ENCODE results near the gene MCRIP2.
A peak's percentile ranks its signal among the peaks of the same experiment; 100 is the strongest.
"Not testable (repeated sequence)": the region's sequence is repeated elsewhere in the genome, so short reads cannot be mapped to it uniquely, and the experiment has no call there.

Gene MCRIP2, protein sequence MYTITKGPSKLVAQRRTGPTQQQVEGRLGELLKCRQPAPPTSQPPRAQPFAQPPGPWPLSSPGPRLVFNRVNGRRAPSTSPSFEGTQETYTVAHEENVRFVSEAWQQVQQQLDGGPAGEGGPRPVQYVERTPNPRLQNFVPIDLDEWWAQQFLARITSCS

DNA sequence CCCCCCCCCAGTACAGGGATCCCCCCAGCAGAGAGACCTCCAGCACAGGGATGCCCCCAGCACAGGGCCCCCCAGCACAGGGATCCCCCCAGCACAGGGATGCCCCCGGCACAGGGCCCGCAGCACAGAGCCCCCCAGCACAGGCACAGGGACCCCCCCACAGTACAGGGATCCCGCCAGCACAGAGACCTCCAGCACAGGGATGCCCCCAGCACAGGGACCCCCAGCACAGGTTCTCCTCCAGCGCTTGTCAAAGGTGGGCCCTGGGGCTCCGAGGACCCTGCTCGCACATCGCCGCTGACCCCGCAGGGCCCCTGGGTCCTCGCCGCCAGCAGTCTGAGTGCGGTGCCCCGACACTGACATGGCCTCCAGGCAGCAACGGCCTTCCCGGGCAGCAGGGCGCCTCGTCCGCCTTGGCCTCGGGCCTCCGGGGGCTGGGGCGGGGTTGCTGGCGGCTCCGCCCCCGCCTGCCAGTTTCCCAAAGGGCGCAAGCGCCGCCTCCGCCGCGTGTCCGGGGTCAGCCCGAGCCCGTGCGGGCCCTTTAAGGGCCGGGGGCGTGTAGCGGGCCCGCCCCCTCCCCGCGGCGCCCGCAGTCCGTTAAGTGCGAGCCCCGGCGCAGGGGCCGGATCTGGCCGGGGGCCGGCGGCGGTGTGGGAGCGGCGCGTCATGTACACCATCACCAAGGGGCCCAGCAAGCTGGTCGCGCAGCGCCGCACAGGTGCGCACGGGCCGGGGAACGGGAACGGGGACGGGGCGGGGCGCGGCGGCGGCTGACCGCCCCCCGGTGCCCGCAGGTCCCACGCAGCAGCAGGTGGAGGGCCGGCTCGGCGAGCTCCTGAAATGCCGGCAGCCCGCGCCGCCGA, at the start of gene MCRIP2:
MCRIP2 (plus strand) TSS at position 503 of the 863 bp plus-strand sequence; CDS start at position 667, 164 bp downstream.
- Histone ChIP-seq H3K4me3 (ENCODE audit: low read depth, low read length) (peak within 1 kb of the TSS; percentile 79), H3K36me3 (ENCODE audit: control insufficient read depth, insufficient read depth, low read length) (no peaks in the 10 kb centered on the region), H3K9ac (ENCODE audit: low read length) (peak within 1 kb of the TSS; percentile 62), H3K27ac (ENCODE audit: low read depth, low read length) (0 out of 2 replicates have a peak within 1 kb of the TSS, but pooled peaks have one; percentile 26), H3K27me3 (ENCODE audit: control insufficient read depth, insufficient read depth, low read length) (peaks cover 10% of the 10 kb centered on the region; the same call in 1 of the 2 replicates), H3K4me1 (ENCODE audit: control insufficient read depth, insufficient read depth, low read length) (peaks cover 32% of the 10 kb centered on the region), H3K9me3 (ENCODE audit: control insufficient read depth, insufficient read depth, low read depth, low read length) (no peaks in the 10 kb centered on the region)

DNA sequence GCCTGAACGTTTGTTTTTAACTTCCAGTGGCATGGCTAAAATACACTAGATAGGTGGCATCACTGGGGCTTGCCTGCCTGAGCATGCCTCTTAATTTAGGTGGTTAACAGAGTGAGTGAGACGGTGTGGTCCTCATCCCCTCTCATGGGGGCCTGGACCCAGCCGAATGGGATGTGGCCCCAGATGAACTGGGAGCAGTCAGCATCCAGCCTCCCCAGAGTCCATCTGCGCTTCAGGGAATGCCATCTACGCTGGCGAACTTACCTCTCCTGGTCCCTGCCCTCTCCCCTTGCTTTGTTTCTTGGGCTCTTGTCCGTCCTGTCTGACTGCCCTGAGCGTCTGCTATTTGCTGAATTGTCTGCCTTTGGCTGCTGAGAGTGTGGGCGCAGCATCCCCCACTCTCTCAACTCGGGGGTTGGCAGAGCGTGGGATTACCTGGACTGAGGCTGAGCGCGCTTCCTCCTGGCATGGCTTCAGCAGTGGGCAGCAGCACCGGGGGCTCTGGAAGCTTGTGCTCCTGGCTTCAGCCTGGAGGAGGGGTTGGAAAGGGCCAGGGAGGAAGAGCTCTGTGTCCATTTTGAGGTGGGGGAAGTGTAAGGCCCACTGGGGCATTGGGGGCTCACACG, 49.6 kb upstream of the MCRIP2 start:
- H3K9me3 ChIP-seq (ENCODE audit: control insufficient read depth, insufficient read depth, low read depth, low read length) = no peaks in the 10 kb centered on the region
- H3K27me3 ChIP-seq (ENCODE audit: control insufficient read depth, insufficient read depth, low read length) = peaks cover 15% of the 10 kb centered on the region
- H3K4me3 ChIP-seq (ENCODE audit: low read depth, low read length) = no peak overlapping the region
- H3K36me3 ChIP-seq (ENCODE audit: control insufficient read depth, insufficient read depth, low read length) = peaks cover 2% of the 10 kb centered on the region; the same call in 1 of the 2 replicates
- H3K4me1 ChIP-seq (ENCODE audit: control insufficient read depth, insufficient read depth, low read length) = peaks cover 11% of the 10 kb centered on the region
- no peak overlapping the region for H3K27ac ChIP-seq (ENCODE audit: low read depth, low read length)
- no peak overlapping the region for H3K9ac ChIP-seq (ENCODE audit: low read length)

DNA sequence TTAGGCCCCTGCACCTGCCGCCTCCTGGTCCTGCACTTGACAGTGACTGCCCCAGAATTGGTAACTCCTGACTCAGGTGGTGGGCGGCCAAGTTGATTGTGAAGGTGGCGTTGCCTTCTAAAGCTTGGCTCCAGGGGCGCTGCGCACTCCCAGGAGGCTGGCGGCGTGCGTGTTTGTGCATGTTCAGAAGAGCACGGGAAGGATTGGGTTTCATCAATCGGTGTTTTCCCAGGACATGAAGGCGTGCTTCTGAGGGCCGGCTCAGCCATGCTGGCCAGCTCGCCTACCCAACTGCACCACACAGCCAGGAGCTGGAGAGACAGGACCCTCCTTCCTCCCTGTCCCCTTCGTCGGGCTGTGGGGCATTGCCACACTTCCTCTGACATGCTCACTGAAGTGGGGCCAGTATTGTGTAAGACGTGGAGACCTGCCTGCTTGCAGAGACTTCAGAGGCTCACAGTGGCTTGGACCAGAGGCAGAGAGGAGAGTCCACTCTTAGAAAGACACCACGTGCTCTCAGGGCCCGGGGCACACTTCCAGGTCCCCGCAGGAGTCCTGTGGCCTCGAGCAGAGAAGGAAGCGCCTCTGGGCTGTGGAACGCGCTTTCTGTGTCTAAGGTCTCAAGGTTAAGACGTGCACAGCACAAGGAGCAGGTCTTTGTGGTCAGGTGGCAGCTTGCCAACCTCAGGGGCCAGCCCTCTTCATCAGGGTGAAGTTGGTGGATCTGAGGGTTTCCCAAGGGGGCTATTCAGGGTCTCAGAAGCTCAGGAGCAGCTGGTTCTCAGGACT, 48.9 kb upstream of the MCRIP2 start:
- peaks cover 10% of the 10 kb centered on the region for H3K27me3 ChIP-seq (ENCODE audit: control insufficient read depth, insufficient read depth, low read length)
- H3K4me3 ChIP-seq (ENCODE audit: low read depth, low read length) = no peak overlapping the region
- H3K9ac ChIP-seq (ENCODE audit: low read length) = no peak overlapping the region
- peaks cover 11% of the 10 kb centered on the region for H3K4me1 ChIP-seq (ENCODE audit: control insufficient read depth, insufficient read depth, low read length)
- peaks cover 2% of the 10 kb centered on the region; the same call in 1 of the 2 replicates for H3K36me3 ChIP-seq (ENCODE audit: control insufficient read depth, insufficient read depth, low read length)
- H3K9me3 ChIP-seq (ENCODE audit: control insufficient read depth, insufficient read depth, low read depth, low read length) = no peaks in the 10 kb centered on the region
- no peak overlapping the region for H3K27ac ChIP-seq (ENCODE audit: low read depth, low read length)

DNA sequence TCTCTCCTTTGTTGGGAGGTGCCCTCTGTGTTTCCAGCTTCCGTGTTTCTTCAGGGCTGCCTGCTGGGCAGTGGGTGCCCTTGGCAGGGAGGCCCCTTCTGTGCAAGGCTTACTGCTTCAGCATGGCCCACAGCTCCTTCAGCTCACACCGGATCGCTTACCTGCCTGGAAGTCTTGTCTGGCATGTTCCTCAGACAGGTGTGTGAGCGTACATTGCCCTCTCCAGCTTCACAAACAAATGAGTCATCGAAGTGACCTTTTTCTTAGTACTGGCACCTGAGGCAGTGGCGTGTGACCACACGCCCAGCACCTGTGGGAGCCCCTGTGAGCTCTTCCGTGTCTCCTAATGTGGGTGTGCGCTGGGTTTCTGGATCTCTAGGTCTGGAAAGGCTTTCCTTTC, 48.2 kb upstream of the MCRIP2 start:
- H3K9me3 ChIP-seq (ENCODE audit: control insufficient read depth, insufficient read depth, low read depth, low read length) = no peaks in the 10 kb centered on the region
- peaks cover 7% of the 10 kb centered on the region for H3K4me1 ChIP-seq (ENCODE audit: control insufficient read depth, insufficient read depth, low read length)
- H3K27ac ChIP-seq (ENCODE audit: low read depth, low read length) = no peak overlapping the region
- H3K36me3 ChIP-seq (ENCODE audit: control insufficient read depth, insufficient read depth, low read length) = peaks cover 2% of the 10 kb centered on the region; the same call in 1 of the 2 replicates
- H3K27me3 ChIP-seq (ENCODE audit: control insufficient read depth, insufficient read depth, low read length) = peaks cover 10% of the 10 kb centered on the region
- H3K4me3 ChIP-seq (ENCODE audit: low read depth, low read length) = no peak overlapping the region
- H3K9ac ChIP-seq (ENCODE audit: low read length) = no peak overlapping the region

DNA sequence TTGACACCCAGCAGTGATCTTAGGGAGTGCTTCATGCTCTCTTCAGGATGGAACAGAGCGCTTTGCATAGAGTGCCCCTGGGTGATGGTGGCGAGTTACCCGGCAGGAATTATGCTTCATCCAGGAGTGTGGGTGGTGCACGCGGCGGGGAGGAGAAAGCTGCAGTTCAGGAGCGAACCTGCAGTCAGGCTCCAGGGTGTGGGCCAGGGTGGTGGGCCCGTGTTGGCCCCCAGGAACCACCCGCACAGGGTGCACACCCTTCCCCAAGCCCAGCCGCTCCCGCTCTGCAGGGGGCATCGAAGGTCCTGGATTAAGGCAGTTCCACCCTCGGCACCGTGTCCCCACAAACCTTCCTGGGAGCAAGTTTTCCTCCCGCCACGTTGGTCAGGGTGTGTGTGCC, 47.8 kb upstream of the MCRIP2 start:
- Histone ChIP-seq H3K4me3 (ENCODE audit: low read depth, low read length) (no peak overlapping the region), H3K9me3 (ENCODE audit: control insufficient read depth, insufficient read depth, low read depth, low read length) (no peaks in the 10 kb centered on the region), H3K4me1 (ENCODE audit: control insufficient read depth, insufficient read depth, low read length) (peaks cover 7% of the 10 kb centered on the region), H3K27ac (ENCODE audit: low read depth, low read length) (no peak overlapping the region), H3K27me3 (ENCODE audit: control insufficient read depth, insufficient read depth, low read length) (peaks cover 10% of the 10 kb centered on the region), H3K9ac (ENCODE audit: low read length) (no peak overlapping the region), H3K36me3 (ENCODE audit: control insufficient read depth, insufficient read depth, low read length) (peaks cover 2% of the 10 kb centered on the region; the same call in 1 of the 2 replicates)

DNA sequence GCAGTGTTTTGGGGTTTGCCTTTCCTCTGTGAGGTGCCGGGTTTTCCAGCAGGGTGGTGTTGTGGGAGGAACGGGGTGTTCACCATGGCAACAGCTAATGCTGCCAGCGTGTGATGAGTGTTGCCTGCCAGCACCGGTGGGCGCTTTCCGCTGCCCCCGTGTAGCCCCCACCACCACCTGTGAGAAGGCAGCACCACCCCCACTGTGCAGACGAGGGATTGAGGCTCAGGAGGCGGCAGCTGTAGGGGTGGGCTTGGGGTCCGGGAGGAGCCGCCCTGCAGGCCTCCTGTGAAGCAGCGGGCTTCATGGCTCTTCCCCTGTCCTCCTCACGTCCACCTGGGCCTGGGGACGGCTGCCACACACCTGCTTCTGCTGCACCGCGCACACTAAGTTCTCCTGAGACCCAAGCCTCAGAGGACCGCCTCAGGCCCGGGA, 46.5 kb upstream of the MCRIP2 start:
- Histone ChIP-seq H3K27me3 (ENCODE audit: control insufficient read depth, insufficient read depth, low read length) (peaks cover 10% of the 10 kb centered on the region), H3K9me3 (ENCODE audit: control insufficient read depth, insufficient read depth, low read depth, low read length) (peaks cover 5% of the 10 kb centered on the region), H3K4me1 (ENCODE audit: control insufficient read depth, insufficient read depth, low read length) (peaks cover 7% of the 10 kb centered on the region), H3K36me3 (ENCODE audit: control insufficient read depth, insufficient read depth, low read length) (peaks cover 5% of the 10 kb centered on the region; the same call in 1 of the 2 replicates), H3K9ac (ENCODE audit: low read length) (no peak overlapping the region), H3K27ac (ENCODE audit: low read depth, low read length) (no peak overlapping the region), H3K4me3 (ENCODE audit: low read depth, low read length) (no peak overlapping the region)

DNA sequence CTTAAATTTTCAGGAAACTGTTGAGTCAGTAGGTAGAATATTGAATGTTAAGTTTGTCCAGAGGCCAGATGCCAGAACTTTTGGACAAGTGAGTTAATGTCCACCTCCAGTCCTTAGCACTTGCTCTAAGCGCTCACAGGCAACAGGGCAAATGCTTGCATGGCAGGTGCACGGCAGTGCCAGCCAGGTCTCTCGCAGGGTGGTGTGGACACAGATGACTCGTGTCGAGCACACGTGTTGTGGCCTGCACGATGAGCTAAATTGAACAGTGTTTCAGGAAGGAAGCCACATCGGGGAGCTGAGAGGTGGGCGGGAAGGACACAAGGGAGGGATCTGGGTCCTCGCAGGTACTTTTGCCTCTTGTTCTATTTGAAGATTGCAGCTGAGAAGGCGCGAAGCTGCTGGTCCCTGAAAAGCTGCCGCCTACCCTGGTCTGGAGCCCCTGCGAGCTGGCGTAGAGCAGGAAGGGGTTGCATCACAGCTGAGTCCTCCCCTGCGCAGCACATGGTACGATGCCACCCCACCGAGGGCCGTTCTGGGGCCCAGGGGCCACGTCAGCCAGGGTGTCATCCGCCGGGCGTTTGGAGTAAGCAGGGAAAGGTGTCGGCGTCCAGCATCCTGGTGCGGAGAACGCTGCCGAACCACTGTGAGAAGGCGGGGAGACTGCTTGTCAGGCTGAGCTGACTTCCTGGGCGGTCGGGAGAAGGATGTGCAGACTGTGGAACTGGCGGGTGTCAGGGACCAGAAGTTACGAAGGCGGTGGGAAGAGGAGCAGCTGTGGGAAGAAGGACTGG, 45.5 kb upstream of the MCRIP2 start:
- H3K4me3 ChIP-seq (ENCODE audit: low read depth, low read length) = no peak overlapping the region
- H3K9me3 ChIP-seq (ENCODE audit: control insufficient read depth, insufficient read depth, low read depth, low read length) = peaks cover 5% of the 10 kb centered on the region
- 0 out of 2 replicates have a peak, but pooled peaks cover under 1% of the 10 kb centered on the region for H3K4me1 ChIP-seq (ENCODE audit: control insufficient read depth, insufficient read depth, low read length)
- H3K27ac ChIP-seq (ENCODE audit: low read depth, low read length) = no peak overlapping the region
- peaks cover 5% of the 10 kb centered on the region; the same call in 1 of the 2 replicates for H3K36me3 ChIP-seq (ENCODE audit: control insufficient read depth, insufficient read depth, low read length)
- H3K27me3 ChIP-seq (ENCODE audit: control insufficient read depth, insufficient read depth, low read length) = peaks cover 1% of the 10 kb centered on the region; the same call in 1 of the 2 replicates
- H3K9ac ChIP-seq (ENCODE audit: low read length) = no peak overlapping the region

DNA sequence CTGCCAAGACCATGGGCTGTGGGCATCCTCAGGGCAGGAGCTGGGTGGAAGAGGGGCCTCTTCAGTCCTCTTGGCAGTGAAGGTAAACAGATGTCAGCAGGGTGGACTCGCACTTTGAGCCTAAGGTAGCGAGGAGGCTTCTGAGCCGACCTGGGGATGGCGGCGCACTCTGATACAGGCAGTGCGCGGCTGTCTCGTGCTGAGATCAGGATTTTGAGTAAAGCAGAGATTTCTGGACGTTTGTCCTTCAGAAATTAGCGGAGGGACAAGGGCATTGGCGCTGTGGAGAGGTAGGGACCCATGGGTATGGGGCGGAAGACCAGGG, 44.9 kb upstream of the MCRIP2 start:
- no peak overlapping the region for H3K4me3 ChIP-seq (ENCODE audit: low read depth, low read length)
- H3K27me3 ChIP-seq (ENCODE audit: control insufficient read depth, insufficient read depth, low read length) = no peaks in the 10 kb centered on the region
- H3K27ac ChIP-seq (ENCODE audit: low read depth, low read length) = no peak overlapping the region
- H3K4me1 ChIP-seq (ENCODE audit: control insufficient read depth, insufficient read depth, low read length) = no peaks in the 10 kb centered on the region
- peaks cover 5% of the 10 kb centered on the region for H3K9me3 ChIP-seq (ENCODE audit: control insufficient read depth, insufficient read depth, low read depth, low read length)
- H3K9ac ChIP-seq (ENCODE audit: low read length) = no peak overlapping the region
- peaks cover 5% of the 10 kb centered on the region; the same call in 1 of the 2 replicates for H3K36me3 ChIP-seq (ENCODE audit: control insufficient read depth, insufficient read depth, low read length)

DNA sequence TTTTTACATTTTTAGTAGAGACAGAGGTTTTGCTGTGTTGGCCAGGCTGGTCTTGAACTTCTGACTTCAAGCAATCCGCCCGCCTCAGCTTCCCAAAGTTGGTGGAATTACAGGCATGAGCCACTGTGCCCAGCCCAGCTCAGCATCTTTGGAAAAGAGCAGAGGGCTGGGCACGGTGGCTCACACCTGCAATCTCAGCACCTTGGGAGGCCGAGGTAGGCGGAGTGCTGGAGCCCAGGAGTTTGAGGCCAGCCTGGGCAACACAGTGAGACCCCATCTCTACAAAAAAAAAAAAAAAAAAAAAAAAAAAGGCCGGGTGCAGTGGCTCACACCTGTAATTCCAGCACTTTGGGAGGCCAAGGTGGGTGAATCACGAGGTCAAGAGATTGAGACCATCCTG, 44.0 kb upstream of the MCRIP2 start:
- not testable (repeated sequence) for H3K4me1 ChIP-seq (ENCODE audit: control insufficient read depth, insufficient read depth, low read length); H3K27ac ChIP-seq (ENCODE audit: low read depth, low read length); H3K4me3 ChIP-seq (ENCODE audit: low read depth, low read length); H3K27me3 ChIP-seq (ENCODE audit: control insufficient read depth, insufficient read depth, low read length); H3K9me3 ChIP-seq (ENCODE audit: control insufficient read depth, insufficient read depth, low read depth, low read length); H3K36me3 ChIP-seq (ENCODE audit: control insufficient read depth, insufficient read depth, low read length); H3K9ac ChIP-seq (ENCODE audit: low read length)

Measured in HUES6 (cell line).